Suprapubic skin (tissue), 3 donors: Measurements from ENCODE around the gene BCAS1.

Experiments
- POLR2AphosphoS5 ChIP-seq, 3 donors: sonication (generic); formaldehyde crosslinking; IDR thresholded peaks; one replicate each; pipeline ENCODE4 v1.6.1; 2017; ENCODE audit warnings: antibody characterized with exemption in 3 of 3
- TF ChIP-seq, protein P1 (sequence below), 2 donors: fragments of 200-600 bp in 1 of 2; fragments of 450-650 bp in 1 of 2; sonication (generic) in 1 of 2; IDR thresholded peaks; one replicate each; pipeline ENCODE4 v1.5.1; 2016 to 2019; ENCODE audit warnings: antibody characterized with exemption in 2 of 2, mild to moderate bottlenecking in 1 of 2, moderate library complexity in 1 of 2

DNA sequence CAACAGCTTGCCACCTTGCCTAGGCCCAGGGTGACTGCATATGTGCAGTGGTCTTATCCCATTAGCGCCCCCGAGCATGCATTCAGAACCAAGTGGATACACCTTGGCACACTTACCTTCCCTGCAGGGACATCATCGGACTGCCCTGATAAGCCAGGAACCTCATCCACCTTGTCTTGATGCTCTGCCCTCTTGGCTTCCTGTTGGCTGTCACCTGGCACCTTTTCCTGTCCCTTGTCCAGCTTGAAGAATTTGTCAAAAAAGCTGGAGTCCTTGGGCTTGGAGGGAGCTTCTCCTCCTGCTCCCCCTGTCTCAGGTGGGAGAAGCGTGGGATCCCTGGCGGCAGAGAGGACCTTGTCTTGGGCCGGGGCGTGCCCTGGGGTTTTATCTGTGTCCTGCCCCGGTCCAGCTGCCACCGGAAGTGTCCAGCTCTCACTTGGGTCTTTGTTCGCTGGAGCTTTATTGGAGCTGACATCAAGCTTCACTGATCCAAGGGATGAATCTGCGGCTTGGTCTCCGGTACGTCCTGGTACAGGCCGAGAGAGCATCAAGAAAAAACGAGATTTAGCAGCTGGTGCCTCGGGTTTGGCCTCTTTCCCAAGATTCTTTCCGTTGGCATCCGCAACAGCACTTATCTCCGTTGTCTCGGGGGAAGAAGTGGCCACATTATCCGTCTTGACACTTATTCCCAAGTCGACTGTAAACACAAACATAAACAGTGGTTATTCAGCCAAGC is 42.0 kb downstream of the BCAS1 start:
- TF ChIP-seq, protein P1, sequence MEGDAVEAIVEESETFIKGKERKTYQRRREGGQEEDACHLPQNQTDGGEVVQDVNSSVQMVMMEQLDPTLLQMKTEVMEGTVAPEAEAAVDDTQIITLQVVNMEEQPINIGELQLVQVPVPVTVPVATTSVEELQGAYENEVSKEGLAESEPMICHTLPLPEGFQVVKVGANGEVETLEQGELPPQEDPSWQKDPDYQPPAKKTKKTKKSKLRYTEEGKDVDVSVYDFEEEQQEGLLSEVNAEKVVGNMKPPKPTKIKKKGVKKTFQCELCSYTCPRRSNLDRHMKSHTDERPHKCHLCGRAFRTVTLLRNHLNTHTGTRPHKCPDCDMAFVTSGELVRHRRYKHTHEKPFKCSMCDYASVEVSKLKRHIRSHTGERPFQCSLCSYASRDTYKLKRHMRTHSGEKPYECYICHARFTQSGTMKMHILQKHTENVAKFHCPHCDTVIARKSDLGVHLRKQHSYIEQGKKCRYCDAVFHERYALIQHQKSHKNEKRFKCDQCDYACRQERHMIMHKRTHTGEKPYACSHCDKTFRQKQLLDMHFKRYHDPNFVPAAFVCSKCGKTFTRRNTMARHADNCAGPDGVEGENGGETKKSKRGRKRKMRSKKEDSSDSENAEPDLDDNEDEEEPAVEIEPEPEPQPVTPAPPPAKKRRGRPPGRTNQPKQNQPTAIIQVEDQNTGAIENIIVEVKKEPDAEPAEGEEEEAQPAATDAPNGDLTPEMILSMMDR (IDR thresholded peaks at IDR 0.05) = no peak
- no peak for TF ChIP-seq POLR2AphosphoS5 (IDR thresholded peaks at IDR 0.05)
